Progenitor cell of endocrine pancreas (in vitro differentiated cells): ENCODE results near the gene GPER1. TPM values are rescaled to one million over a fixed set of nuclear protein-coding genes. Genes with fewer than 3 reads are reported as not detected.
"Not testable (repeated sequence)": the region's sequence is repeated elsewhere in the genome, so short reads cannot be mapped to it uniquely, and the experiment has no call there.

Experiments used
- DNase-seq: peaks from one replicate; pipeline ENCODE4 v3.0.0; 2021; ENCODE audit warnings: low spot score; ENCODE audit not compliant: unreplicated experiment
- H3K27ac Mint-ChIP-seq: 2 replicates; pipeline ENCODE4 v1.8.0; 2021; ENCODE audit warnings: mild to moderate bottlenecking, moderate library complexity, mixed read lengths
- H3K27me3 Mint-ChIP-seq: 2 replicates; pipeline ENCODE4 v1.8.0; 2021; ENCODE audit warnings: mixed read lengths
- H3K36me3 Mint-ChIP-seq: 2 replicates; pipeline ENCODE4 v1.8.0; 2022; ENCODE audit warnings: mixed read lengths; ENCODE audit not compliant: insufficient read depth
- H3K4me1 Mint-ChIP-seq: 2 replicates; pipeline ENCODE4 v1.8.0; 2021; ENCODE audit warnings: low read depth, mixed read lengths
- H3K4me3 Mint-ChIP-seq: 2 replicates; pipeline ENCODE4 v1.8.0; 2021; ENCODE audit warnings: low read depth, mild to moderate bottlenecking, moderate library complexity, mixed read lengths
- H3K9me3 Mint-ChIP-seq: 2 replicates; pipeline ENCODE4 v1.8.0; 2021; ENCODE audit warnings: low read depth, mixed read lengths
- total RNA-seq: library from RNA; stranded (reverse); gene quantifications from 2 replicates; pipeline ENCODE4 v1.2.1, GENCODE V29; 2021
- TF ChIP-seq, protein P1 (sequence below): fragments of 200-600 bp; sonication (generic); IDR thresholded peaks from one replicate; pipeline ENCODE4 v1.5.0; 2021; ENCODE audit warnings: antibody characterized with exemption, mild to moderate bottlenecking; ENCODE audit not compliant: unreplicated experiment

Gene GPER1
- total RNA-seq, 1 donor from 2014 or later = 0.50 TPM

DNA sequence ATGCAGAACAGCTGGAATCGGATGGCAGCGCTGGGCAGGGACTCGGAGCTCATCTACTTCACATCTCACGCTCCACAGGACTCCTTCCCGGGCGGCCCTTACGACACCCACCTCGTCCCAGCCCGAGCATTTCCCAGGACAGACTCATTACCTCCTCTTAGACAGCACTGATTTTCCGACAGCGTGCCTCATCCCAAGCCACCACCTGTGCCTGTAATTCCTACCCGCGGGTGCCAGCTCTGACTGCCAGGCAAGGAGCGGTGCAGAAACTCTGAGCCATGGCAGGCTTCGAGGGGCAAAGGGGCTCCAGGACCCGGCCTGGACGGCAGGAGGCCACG is 25.6 kb downstream of the GPER1 start:
- no peaks in the 10 kb centered on the region for H3K9me3 Mint-ChIP-seq
- TF ChIP-seq, protein P1, sequence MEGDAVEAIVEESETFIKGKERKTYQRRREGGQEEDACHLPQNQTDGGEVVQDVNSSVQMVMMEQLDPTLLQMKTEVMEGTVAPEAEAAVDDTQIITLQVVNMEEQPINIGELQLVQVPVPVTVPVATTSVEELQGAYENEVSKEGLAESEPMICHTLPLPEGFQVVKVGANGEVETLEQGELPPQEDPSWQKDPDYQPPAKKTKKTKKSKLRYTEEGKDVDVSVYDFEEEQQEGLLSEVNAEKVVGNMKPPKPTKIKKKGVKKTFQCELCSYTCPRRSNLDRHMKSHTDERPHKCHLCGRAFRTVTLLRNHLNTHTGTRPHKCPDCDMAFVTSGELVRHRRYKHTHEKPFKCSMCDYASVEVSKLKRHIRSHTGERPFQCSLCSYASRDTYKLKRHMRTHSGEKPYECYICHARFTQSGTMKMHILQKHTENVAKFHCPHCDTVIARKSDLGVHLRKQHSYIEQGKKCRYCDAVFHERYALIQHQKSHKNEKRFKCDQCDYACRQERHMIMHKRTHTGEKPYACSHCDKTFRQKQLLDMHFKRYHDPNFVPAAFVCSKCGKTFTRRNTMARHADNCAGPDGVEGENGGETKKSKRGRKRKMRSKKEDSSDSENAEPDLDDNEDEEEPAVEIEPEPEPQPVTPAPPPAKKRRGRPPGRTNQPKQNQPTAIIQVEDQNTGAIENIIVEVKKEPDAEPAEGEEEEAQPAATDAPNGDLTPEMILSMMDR = no peak
- H3K27me3 Mint-ChIP-seq = no peaks in the 10 kb centered on the region
- peaks cover 9% of the 10 kb centered on the region for H3K36me3 Mint-ChIP-seq
- DNase-seq = no peak
- H3K4me3 Mint-ChIP-seq = no peak overlapping the region
- H3K4me1 Mint-ChIP-seq = no peaks in the 10 kb centered on the region
- H3K27ac Mint-ChIP-seq = no peak overlapping the region

DNA sequence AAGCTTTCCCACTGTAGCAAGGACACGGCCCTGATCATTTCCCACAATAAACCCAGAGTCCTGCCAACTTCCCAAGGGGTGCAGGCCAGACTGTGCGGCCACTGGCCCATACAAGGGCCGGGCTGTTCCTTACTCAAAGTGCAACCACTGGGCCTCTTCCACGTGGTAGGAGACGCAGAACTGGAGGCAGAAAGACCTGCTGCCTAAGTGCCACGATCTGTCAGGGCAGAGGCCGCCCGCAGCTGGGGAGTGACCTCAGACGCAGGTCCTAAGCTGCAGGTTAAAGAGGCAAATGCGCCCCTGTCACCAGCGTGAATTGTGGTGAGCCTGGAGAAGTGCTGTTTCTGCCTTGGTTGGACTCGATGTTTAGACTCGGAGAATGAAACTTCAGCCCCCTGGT is 26.2 kb downstream of the GPER1 start:
- H3K4me1 Mint-ChIP-seq = no peaks in the 10 kb centered on the region
- TF ChIP-seq, protein P1 = no peak
- H3K27ac Mint-ChIP-seq = peak overlapping the region; percentile 80

DNA sequence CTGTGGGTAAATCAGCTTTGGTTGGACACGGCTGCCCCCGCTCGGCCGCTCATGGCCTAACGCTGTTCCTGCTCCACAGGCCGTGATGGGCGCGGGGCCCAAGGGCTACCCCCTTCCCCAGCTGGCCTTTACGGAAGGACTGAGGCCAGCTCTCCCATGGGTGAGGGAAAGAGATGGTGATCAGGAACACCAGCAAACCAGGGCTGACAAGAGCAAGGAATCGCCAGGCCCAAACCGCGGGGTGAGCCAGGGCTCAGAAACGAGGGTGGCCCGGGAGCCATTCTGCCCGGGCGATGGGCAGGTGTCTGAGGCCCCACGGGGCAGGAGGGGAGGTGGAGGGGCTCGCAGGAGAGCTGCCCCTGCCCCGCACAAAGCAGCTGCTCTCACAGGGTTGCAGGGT is 26.6 kb downstream of the GPER1 start:
- Mint-ChIP-seq H3K36me3 (peaks cover 9% of the 10 kb centered on the region), H3K27ac (no peak overlapping the region), H3K9me3 (no peaks in the 10 kb centered on the region), H3K4me3 (no peak overlapping the region), H3K4me1 (no peaks in the 10 kb centered on the region), H3K27me3 (no peaks in the 10 kb centered on the region)
- TF ChIP-seq, protein P1 = no peak
- DNase-seq = no peak

More for the DNA sequence above, 26.2 kb downstream of the GPER1 start:
- Mint-ChIP-seq H3K9me3 (no peaks in the 10 kb centered on the region), H3K36me3 (peaks cover 9% of the 10 kb centered on the region), H3K4me3 (no peak overlapping the region), H3K27me3 (no peaks in the 10 kb centered on the region)
- no peak for DNase-seq

DNA sequence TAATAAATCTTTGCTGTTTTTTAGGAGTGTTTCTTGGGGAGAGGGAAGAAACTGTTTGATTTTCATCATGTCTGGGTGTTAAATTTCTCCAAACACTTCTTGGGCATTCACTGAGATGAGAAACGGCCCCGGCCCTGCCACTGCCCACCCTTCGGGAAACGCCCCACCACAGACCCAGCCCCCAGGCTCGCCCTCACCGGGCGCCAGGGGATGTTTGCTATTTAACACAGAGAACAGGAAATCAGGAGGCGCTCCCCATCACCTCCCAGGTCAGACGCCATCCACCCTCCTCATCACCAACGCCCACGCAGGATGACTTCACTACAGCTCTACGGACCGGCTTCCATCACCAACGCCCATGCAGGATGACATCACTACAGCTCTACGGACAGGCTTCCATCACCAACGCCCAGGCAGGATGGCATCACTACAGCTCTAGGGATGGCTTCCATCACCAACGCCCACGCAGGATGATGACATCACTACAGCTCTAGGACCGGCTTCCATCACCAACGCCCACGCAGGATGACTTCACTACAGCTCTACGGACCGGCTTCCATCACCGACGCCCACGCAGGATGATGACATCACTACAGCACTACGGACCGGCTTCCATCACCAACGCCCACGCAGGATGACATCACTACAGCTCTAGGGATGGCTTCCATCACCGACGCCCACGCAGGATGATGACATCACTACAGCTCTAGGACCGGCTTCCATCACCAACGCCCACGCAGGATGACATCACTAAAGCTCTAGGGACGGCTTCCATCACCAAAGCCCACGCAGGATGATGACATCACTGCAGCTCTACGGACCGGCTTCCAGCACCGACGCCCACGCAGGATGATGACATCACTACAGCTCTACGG is 27.5 kb downstream of the GPER1 start:
- DNase-seq, H3K27me3 Mint-ChIP-seq, H3K36me3 Mint-ChIP-seq, H3K4me3 Mint-ChIP-seq, H3K27ac Mint-ChIP-seq, H3K4me1 Mint-ChIP-seq, H3K9me3 Mint-ChIP-seq: not testable (repeated sequence)

DNA sequence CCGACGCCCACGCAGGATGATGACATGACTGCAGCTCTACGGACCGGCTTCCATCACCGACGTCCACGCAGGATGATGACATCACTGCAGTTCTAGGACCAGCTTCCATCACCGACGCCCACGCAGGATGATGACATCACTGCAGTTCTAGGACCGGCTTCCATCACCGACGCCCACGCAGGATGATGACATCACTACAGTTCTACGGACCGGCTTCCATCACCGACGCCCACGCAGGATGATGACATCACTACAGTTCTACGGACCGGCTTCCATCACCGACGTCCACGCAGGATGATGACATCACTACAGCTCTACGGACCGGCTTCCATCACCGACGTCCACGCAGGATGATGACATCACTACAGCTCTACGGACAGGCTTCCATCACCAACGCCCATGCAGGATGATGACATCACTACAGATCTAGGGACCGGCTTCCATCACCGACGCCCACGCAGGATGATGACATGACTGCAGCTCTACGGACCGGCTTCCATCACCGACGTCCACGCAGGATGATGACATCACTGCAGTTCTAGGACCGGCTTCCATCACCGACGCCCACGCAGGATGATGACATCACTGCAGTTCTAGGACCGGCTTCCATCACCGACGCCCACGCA is 28.6 kb downstream of the GPER1 start:
- not testable (repeated sequence) for H3K9me3 Mint-ChIP-seq, H3K36me3 Mint-ChIP-seq, DNase-seq, H3K27me3 Mint-ChIP-seq, H3K4me1 Mint-ChIP-seq, H3K27ac Mint-ChIP-seq, H3K4me3 Mint-ChIP-seq

DNA sequence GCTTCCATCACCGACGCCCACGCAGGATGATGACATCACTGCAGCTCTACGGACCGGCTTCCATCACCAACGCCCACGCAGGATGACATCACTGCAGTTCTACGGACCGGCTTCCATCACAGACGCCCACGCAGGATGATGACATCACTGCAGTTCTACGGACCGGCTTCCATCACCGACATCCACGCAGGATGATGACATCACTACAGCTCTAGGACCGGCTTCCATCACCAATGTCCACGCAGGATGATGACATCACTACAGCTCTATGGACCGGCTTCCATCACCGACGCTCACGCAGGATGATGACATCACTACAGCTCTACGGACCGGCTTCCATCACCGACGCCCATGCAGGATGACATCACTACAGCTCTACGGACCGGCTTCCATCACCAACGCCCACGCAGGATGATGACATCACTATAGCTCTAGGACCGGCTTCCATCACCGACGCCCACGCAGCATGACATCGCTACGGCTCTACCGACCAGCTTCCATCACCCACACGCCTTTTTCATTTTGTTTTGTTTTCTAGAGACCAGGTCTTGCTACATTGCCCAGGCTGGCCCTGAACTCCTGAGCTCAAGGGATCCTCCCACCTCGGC is 29.5 kb downstream of the GPER1 start:
- H3K4me1 Mint-ChIP-seq = no peaks in the 10 kb centered on the region
- DNase-seq = no peak
- no peaks in the 10 kb centered on the region for H3K27me3 Mint-ChIP-seq
- no peak overlapping the region for H3K27ac Mint-ChIP-seq
- H3K36me3 Mint-ChIP-seq = peaks cover 9% of the 10 kb centered on the region
- no peak overlapping the region for H3K4me3 Mint-ChIP-seq
- TF ChIP-seq, protein P1 = no peak
- no peaks in the 10 kb centered on the region for H3K9me3 Mint-ChIP-seq
